GM19099 (cell line): ENCODE data around the gene ITM2C.

ENCODE experiments used
- POLR2A ChIP-seq: IDR thresholded peaks from 3 replicates; pipeline ENCODE4 v1.6.1; 2011; ENCODE audit warnings: low read depth; ENCODE audit not compliant: insufficient read length; ENCODE audit errors: extremely low read depth

Gene ITM2C

GRCh38 chr2:230925443-230925878 is 60.7 kb downstream of the ITM2C start:
- no peak for TF ChIP-seq POLR2A

GRCh38 chr2:230925879-230926765 is 61.4 kb downstream of the ITM2C start:
- no peak for TF ChIP-seq POLR2A

- no peak for TF ChIP-seq POLR2A
These were observed 63.1 kb downstream of the ITM2C start for GRCh38 chr2:230927711-230928341.
